GM21737 (cell line): ENCODE results near the gene TAL1.

Experiments used
- ATAC-seq: cut with Tn5 transposase; IDR thresholded peaks from one replicate; pipeline ENCODE4 v1.9.1; 2021; ENCODE audit warnings: mild to moderate bottlenecking, moderate library complexity; ENCODE audit not compliant: unreplicated experiment

TAL1 gene

GRCh38 chr1:47229886-47230691, 1.9 kb downstream of the TAL1 start:
- ATAC-seq = no peak

GRCh38 chr1:47229031-47229885, 2.8 kb downstream of the TAL1 start:
- ATAC-seq = no peak

- ATAC-seq = no peak
Observed at GRCh38 chr1:47228644-47229030, 3.4 kb downstream of the TAL1 start.

GRCh38 chr1:47227341-47228232, 4.4 kb downstream of the TAL1 start:
- no peak for ATAC-seq

- ATAC-seq = no peak
Observed at GRCh38 chr1:47226839-47227215, 5.2 kb downstream of the TAL1 start.

GRCh38 chr1:47226121-47226838, 5.7 kb downstream of the TAL1 start:
- ATAC-seq = no peak

GRCh38 chr1:47225430-47226100, 6.5 kb downstream of the TAL1 start:
- no peak for ATAC-seq

- no peak for ATAC-seq
Observed at GRCh38 chr1:47224676-47225399, 7.2 kb downstream of the TAL1 start.

GRCh38 chr1:47223921-47224675, 7.9 kb downstream of the TAL1 start:
- ATAC-seq = no peak

- no peak for ATAC-seq
Observed at GRCh38 chr1:47223174-47223920, 8.7 kb downstream of the TAL1 start.

- ATAC-seq = no peak
Observed at GRCh38 chr1:47222476-47222875, 9.5 kb downstream of the TAL1 start.

GRCh38 chr1:47219590-47220220, 12.3 kb downstream of the TAL1 start:
- no peak for ATAC-seq

- no peak for ATAC-seq
Observed at GRCh38 chr1:47219001-47219400, 13.0 kb downstream of the TAL1 start.

GRCh38 chr1:47216278-47217059, 15.6 kb downstream of the TAL1 start:
- no peak for ATAC-seq

GRCh38 chr1:47215713-47216112, 16.3 kb downstream of the TAL1 start:
- no peak for ATAC-seq

GRCh38 chr1:47214549-47214948, 17.5 kb downstream of the TAL1 start:
- ATAC-seq = no peak
